GM12878 (cell line): ENCODE data around the gene RARA. TPM values are rescaled to one million over a fixed set of nuclear protein-coding genes. Genes with fewer than 3 reads are reported as not detected.

Source experiments
- ASH2L ChIP-seq: fragments of 300-600, 200-600 bp; sonication (generic); IDR thresholded peaks from 2 replicates; pipeline ENCODE4 v1.6.1; 2017; ENCODE audit warnings: low read depth, mild to moderate bottlenecking, borderline replicate concordance
- CEBPB ChIP-seq, 2 experiments: fragments of 150-350 bp in 1 of 2; IDR thresholded peaks; 2 replicates each; pipeline ENCODE4 v1.6.1; 2012 to 2014; ENCODE audit warnings: low read depth in 2 of 2, low read length in 2 of 2, borderline replicate concordance in 1 of 2, inconsistent platforms in 1 of 2
- CTCF ChIP-seq, 3 experiments: IDR thresholded peaks in 2 of 3; conservative IDR thresholded peaks in 1 of 3; 2 replicates each; pipeline ENCODE4 v1.5.1; 2011; ENCODE audit warnings: low read depth in 3 of 3, low read length in 3 of 3, mild to moderate bottlenecking in 3 of 3, control low read depth in 2 of 3, moderate library complexity in 2 of 3, inconsistent platforms in 1 of 3, mixed read lengths in 1 of 3; ENCODE audit not compliant: control insufficient read depth in 2 of 3, insufficient read depth in 1 of 3; ENCODE audit errors: extremely low read depth in 1 of 3
- EGR1 ChIP-seq, 2 experiments: IDR thresholded peaks; 1 replicate in 1 of 2; 2 replicates in 1 of 2; pipeline ENCODE4 v1.6.1; 2011 to 2012; ENCODE audit warnings: low read depth in 2 of 2, low read length in 2 of 2, borderline replicate concordance in 1 of 2, mild to moderate bottlenecking in 1 of 2, moderate library complexity in 1 of 2
- GATAD2B ChIP-seq: fragments of 450-650 bp; conservative IDR thresholded peaks from 2 replicates; pipeline ENCODE4 v1.6.1; 2017; ENCODE audit warnings: low read depth, mild to moderate bottlenecking, moderate library complexity
- HSF1 ChIP-seq: fragments of 150-350 bp; IDR thresholded peaks from 2 replicates; pipeline ENCODE4 v1.6.1; 2014; ENCODE audit warnings: mild to moderate bottlenecking, low read depth, low read length
- KDM1A ChIP-seq: fragments of 200-600 bp; sonication (generic); IDR thresholded peaks from 2 replicates; pipeline ENCODE4 v1.6.1; 2016; ENCODE audit warnings: borderline replicate concordance
- LARP7 ChIP-seq: fragments of 450-650 bp; IDR thresholded peaks from 2 replicates; pipeline ENCODE4 v1.6.1; 2017; ENCODE audit warnings: mild to moderate bottlenecking
- MYC ChIP-seq: IDR thresholded peaks from 2 replicates; pipeline ENCODE4 v1.6.1; 2011; ENCODE audit warnings: mild to moderate bottlenecking, low read length, moderate library complexity, inconsistent platforms; ENCODE audit not compliant: insufficient read depth, insufficient replicate concordance, insufficient read length, severe bottlenecking
- RCOR1 ChIP-seq: conservative IDR thresholded peaks from 2 replicates; pipeline ENCODE4 v1.6.1; 2012; ENCODE audit warnings: low read depth, low read length, improper control_type of control experiment
- SMAD5 ChIP-seq: IDR thresholded peaks from 2 replicates; pipeline ENCODE4 v1.6.1; 2016; ENCODE audit warnings: antibody characterized with exemption, low read depth
- SREBF1 ChIP-seq: IDR thresholded peaks from 2 replicates; pipeline ENCODE4 v1.6.1; 2012; ENCODE audit warnings: mild to moderate bottlenecking, low read length
- STAT3 ChIP-seq: IDR thresholded peaks from 2 replicates; pipeline ENCODE4 v1.6.1; 2011; ENCODE audit warnings: low read depth, low read length, improper control_type of control experiment
- ZNF217 ChIP-seq: fragments of 450-650 bp; IDR thresholded peaks from 2 replicates; pipeline ENCODE4 v1.6.1; 2017; ENCODE audit warnings: antibody characterized with exemption, mild to moderate bottlenecking
- ZNF24 ChIP-seq: fragments of 450-650 bp; IDR thresholded peaks from 2 replicates; pipeline ENCODE4 v1.6.1; 2017; ENCODE audit warnings: antibody characterized with exemption, mild to moderate bottlenecking
- polyA plus RNA-seq, 11 experiments: library from polyadenylated mRNA; depleted of rRNA in 4 of 11; unstranded in 6 of 11; stranded (reverse) in 5 of 11; fragments of >200 nt; fragmentation: Nextera tagmentation in 4 of 11; fragmentation: Illumina TruSeq in 1 of 11; extraction: Ambion mirVana in 4 of 11; extraction: Trizol in 1 of 11; gene quantifications; 1 replicate in 1 of 11; 2 replicates in 10 of 11; pipeline versions ENCODE4 v1.2.1 to v1.2.3, GENCODE V29; 2011 to 2016; ENCODE audit warnings: inconsistent platforms in 2 of 11, missing spikeins in 2 of 11, low read depth in 1 of 11
- total RNA-seq, 4 experiments: library from RNA; depleted of rRNA in 3 of 4; stranded (reverse); fragments of >200 nt in 3 of 4; fragmentation: Illumina TruSeq in 1 of 4; extraction: Trizol in 1 of 4; gene quantifications; 2 replicates each; pipeline versions ENCODE4 v1.2.1 to v1.2.3, GENCODE V29; 2013 to 2021
- TF ChIP-seq, protein P1 (sequence below): fragments of 450-650 bp; IDR thresholded peaks from 2 replicates; pipeline ENCODE4 v1.6.1; 2018; ENCODE audit warnings: borderline replicate concordance, mild to moderate bottlenecking; ENCODE audit not compliant: partially characterized antibody
- TF ChIP-seq, protein P2 (sequence below): fragments of 450-650 bp; IDR thresholded peaks from 2 replicates; pipeline ENCODE4 v1.6.1; 2016; ENCODE audit warnings: mild to moderate bottlenecking
- TF ChIP-seq, protein P3 (sequence below): fragments of 450-650 bp; IDR thresholded peaks from 2 replicates; pipeline ENCODE4 v1.6.1; 2017; ENCODE audit warnings: mild to moderate bottlenecking, low read depth, inconsistent platforms; ENCODE audit not compliant: poor library complexity, severe bottlenecking

RARA gene
- total and polyA plus RNA-seq, 10 of the 15 experiments (the other 5 are each of a cell fraction or from before 2014, with no cell fraction given): 0.13 to 33.6 (median 13.6) TPM

GRCh38 chr17:40287494-40288369 is 21.2 kb upstream of the RARA start, which contains the start of gene CDC6 (continued):
- TF ChIP-seq, protein P1, sequence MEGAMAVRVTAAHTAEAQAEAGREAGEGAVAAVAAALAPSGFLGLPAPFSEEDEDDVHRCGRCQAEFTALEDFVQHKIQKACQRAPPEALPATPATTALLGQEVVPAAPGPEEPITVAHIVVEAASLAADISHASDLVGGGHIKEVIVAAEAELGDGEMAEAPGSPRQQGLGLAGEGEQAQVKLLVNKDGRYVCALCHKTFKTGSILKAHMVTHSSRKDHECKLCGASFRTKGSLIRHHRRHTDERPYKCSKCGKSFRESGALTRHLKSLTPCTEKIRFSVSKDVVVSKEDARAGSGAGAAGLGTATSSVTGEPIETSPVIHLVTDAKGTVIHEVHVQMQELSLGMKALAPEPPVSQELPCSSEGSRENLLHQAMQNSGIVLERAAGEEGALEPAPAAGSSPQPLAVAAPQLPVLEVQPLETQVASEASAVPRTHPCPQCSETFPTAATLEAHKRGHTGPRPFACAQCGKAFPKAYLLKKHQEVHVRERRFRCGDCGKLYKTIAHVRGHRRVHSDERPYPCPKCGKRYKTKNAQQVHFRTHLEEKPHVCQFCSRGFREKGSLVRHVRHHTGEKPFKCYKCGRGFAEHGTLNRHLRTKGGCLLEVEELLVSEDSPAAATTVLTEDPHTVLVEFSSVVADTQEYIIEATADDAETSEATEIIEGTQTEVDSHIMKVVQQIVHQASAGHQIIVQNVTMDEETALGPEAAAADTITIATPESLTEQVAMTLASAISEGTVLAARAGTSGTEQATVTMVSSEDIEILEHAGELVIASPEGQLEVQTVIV: peak; percentile 94
- no peak for TF ChIP-seq CEBPB (IDR thresholded peaks at IDR 0.05; ENCODE audit: borderline replicate concordance in 1 of 2, low read depth in 2 of 2, low read length in 2 of 2)
- no peak for TF ChIP-seq ZNF217
- no peak for TF ChIP-seq RCOR1
- no peak for TF ChIP-seq ASH2L
- TF ChIP-seq CTCF (IDR thresholded peaks at IDR 0.05 in 2 of 3, conservative IDR thresholded peaks at IDR 0.05 in 1 of 3; ENCODE audit: control insufficient read depth in 2 of 3, extremely low read depth in 1 of 3, insufficient read depth in 1 of 3, low read depth in 3 of 3, low read length in 3 of 3): no peak
- TF ChIP-seq, protein P2, sequence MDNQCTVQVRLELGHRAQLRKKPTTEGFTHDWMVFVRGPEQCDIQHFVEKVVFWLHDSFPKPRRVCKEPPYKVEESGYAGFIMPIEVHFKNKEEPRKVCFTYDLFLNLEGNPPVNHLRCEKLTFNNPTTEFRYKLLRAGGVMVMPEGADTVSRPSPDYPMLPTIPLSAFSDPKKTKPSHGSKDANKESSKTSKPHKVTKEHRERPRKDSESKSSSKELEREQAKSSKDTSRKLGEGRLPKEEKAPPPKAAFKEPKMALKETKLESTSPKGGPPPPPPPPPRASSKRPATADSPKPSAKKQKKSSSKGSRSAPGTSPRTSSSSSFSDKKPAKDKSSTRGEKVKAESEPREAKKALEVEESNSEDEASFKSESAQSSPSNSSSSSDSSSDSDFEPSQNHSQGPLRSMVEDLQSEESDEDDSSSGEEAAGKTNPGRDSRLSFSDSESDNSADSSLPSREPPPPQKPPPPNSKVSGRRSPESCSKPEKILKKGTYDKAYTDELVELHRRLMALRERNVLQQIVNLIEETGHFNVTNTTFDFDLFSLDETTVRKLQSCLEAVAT: peak; percentile 53; the same call in 1 of the 2 replicates
- TF ChIP-seq KDM1A: no peak
- peak; percentile 40; the same call in 1 of the 2 replicates for TF ChIP-seq SREBF1
- TF ChIP-seq STAT3: no peak
- TF ChIP-seq HSF1: peak; percentile 41; the same call in 1 of the 2 replicates
- TF ChIP-seq, protein P3, sequence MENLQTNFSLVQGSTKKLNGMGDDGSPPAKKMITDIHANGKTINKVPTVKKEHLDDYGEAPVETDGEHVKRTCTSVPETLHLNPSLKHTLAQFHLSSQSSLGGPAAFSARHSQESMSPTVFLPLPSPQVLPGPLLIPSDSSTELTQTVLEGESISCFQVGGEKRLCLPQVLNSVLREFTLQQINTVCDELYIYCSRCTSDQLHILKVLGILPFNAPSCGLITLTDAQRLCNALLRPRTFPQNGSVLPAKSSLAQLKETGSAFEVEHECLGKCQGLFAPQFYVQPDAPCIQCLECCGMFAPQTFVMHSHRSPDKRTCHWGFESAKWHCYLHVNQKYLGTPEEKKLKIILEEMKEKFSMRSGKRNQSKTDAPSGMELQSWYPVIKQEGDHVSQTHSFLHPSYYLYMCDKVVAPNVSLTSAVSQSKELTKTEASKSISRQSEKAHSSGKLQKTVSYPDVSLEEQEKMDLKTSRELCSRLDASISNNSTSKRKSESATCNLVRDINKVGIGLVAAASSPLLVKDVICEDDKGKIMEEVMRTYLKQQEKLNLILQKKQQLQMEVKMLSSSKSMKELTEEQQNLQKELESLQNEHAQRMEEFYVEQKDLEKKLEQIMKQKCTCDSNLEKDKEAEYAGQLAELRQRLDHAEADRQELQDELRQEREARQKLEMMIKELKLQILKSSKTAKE: no peak
- TF ChIP-seq EGR1 (IDR thresholded peaks at IDR 0.05; ENCODE audit: borderline replicate concordance in 1 of 2, low read depth in 2 of 2, low read length in 2 of 2): 0 out of 3 replicates have a peak, but pooled peaks of 1 of the 2 experiments have one; percentile 10
- no peak for TF ChIP-seq ZNF24
- TF ChIP-seq SMAD5: peak; percentile 54; the same call in 1 of the 2 replicates
- no peak for TF ChIP-seq LARP7
- TF ChIP-seq GATAD2B: no peak
- no peak for TF ChIP-seq MYC
